Kidney capillary endothelial cell (primary cell): Measurements from ENCODE around the gene GALNT15.

Source experiments
- DNase-seq: peaks from one replicate; pipeline ENCODE4 v3.0.0-alpha.2; 2018; ENCODE audit warnings: low spot score

The GALNT15 gene, protein sequence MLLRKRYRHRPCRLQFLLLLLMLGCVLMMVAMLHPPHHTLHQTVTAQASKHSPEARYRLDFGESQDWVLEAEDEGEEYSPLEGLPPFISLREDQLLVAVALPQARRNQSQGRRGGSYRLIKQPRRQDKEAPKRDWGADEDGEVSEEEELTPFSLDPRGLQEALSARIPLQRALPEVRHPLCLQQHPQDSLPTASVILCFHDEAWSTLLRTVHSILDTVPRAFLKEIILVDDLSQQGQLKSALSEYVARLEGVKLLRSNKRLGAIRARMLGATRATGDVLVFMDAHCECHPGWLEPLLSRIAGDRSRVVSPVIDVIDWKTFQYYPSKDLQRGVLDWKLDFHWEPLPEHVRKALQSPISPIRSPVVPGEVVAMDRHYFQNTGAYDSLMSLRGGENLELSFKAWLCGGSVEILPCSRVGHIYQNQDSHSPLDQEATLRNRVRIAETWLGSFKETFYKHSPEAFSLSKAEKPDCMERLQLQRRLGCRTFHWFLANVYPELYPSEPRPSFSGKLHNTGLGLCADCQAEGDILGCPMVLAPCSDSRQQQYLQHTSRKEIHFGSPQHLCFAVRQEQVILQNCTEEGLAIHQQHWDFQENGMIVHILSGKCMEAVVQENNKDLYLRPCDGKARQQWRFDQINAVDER

DNA sequence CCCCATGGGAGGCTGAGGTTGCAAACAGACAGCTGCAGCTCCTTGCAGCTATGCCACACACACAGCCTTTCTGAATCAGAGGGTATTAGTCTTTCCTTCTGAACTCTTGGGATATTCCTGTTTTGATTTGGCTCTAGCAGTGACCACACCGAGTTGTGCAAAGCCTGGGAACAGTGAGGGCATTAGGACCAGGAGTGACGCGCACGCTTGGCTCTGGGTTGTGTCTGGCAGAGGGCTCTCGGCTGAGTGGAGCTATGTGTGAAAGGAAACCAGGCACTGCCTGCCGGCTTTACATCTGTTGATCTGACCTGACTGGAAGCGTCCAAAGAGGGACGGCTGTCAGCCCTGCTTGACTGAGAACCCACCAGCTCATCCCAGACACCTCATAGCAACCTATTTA is at the start of gene GALNT15:
Gene GALNT15 (plus strand): TSS at position 292 of the 400 bp plus-strand sequence. CDS start 472 bp downstream, outside the sequence.
- peak; percentile 54 for DNase-seq

DNA sequence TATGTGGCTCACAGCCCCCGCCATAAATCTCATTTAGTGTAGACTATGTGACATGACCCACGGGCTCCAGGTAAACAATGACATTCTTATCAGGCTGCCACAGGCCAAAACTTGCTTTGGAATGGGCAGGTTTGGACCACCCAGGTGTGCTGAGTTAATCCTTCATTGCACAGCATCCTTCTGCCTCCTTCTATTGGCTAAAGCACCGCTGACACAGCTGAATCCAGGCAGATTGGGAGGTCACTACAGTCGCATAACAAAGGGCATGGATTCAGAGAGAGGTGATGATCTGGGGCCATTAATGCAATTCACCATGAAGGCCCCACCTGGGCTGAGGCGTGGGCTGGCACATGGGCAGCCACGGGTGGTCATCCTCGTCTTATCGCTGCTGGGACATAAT is 47.8 kb upstream of the GALNT15 start:
- no peak for DNase-seq

DNA sequence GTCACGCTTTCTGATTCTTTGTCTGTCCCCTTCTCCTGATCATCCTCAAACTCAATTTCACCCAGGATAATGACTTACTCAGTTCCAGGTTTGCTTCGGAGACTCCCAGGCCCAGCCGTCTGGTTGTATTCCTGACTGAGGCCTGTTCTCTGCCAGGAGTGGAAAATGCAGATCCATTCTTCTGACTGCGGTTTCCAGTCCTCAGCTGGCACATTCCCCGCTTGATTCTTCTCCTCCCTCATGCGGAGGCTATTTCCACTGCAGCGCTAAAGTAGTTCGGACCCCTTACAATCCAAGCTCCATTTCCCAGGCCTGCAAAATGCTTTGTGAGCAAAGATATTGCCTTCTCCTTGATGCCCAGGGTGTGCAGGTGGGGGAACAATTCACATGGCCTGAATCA is 47.2 kb upstream of the GALNT15 start:
- DNase-seq = no peak

DNA sequence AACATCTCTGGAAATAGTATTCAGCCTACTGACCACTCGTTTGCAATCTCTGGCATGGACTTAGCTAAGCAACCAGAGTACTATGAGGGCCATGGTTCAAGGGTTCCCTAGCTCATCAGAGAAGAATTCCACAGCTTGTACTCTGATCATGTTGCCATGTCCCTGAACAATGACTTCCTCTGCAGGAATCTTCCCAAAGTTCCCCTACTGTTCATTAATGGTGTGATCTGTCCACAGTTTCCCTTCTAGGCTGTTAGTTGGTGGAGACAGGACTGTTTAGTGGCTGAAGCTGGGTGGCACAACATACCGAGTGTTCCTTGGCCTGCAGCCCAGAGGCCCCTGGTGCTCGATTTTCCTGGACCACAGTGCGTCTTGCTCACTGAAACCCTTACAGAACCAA is 44.4 kb upstream of the GALNT15 start:
- DNase-seq = no peak

DNA sequence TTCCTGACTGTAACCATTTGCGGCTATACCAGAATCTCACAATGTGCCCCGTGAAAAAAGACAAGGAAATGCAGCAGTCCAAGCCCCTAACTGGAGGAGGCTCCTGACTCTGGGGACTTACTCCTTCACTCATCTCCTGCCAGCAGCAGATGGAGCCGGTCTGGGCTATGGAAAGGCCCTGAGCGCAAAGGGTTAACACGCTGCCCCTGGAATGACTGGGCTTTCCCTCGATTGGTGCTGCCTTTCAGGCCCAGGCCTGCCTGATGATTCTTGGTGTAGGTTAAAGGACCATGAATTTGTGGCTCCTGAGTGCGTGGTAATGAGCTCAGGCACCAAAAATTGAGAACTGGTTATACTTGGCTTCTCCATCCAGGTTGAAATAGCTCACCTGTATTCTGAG is 42.3 kb upstream of the GALNT15 start:
- DNase-seq = no peak

DNA sequence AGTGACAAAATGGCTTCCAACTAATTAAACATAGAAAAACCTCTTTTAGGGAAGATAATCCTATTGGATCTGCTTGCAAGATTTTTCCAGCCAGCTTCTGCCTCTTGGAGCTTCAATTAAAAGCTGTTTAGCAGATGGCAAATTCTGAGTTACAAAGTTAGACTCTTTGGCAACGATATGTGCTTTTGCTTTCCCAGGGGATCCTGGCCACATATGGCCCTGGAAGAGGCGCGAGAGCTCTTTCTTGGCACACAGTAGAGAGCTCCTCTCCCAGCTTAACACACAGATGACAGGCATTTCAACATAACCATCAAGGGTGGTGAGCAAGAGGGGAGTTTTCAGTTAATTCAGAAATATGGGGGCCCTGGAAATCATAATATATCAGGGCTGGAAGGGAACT is 41.6 kb upstream of the GALNT15 start:
- DNase-seq = no peak

DNA sequence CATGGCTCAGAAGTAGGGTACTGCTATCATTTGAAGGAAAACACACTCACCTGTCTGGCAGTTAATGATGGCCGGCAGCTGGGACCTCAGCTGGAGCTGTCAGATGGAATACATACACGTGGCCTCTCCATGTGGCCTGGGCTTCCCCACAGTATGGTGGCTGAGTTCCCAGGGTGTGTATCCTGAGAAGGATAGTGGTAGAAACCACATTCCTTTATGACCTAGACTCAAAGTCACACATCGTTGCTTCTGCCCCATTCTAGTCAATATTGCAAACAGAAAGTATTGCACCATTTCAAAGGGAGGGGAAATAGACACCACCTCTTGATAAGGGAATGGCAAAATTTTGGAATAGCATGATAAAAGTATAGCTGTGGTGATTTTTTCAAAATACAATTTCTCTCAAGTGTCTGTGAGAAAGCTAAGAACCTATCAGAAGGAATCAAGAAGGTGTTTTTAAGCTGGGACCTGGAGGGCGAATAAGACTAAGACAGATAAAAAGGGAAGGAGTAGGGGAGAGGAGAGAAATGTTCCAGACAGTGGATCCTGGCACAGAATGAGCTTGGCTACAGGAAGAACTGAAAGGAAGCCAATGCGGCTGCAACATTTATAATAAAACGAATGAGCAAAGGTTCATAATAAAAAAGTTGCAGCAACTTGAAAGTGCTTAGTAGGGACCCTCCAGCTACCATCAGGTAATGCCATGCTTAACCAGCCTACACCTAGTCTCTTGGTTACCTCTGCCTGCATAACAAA is 40.1 kb upstream of the GALNT15 start:
- no peak for DNase-seq

DNA sequence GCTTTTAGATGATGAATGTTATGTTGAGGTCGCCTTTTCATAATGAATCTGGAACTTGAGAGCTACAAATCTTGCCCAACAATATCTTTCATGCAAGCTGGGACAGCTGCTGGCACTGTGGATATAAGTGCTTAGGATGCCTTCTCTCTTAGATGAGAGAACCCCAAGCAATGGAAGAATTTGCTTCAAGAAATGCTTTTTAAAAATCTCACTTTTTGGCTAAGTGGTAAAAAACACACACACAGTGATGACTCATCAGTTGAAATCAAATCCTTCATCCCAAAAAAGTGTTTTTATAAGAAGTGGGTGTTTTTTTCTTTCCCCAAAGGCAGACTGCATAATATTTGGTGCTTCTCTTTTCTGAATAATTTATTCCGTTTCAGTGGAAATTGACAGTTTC is 38.4 kb upstream of the GALNT15 start:
- no peak for DNase-seq

DNA sequence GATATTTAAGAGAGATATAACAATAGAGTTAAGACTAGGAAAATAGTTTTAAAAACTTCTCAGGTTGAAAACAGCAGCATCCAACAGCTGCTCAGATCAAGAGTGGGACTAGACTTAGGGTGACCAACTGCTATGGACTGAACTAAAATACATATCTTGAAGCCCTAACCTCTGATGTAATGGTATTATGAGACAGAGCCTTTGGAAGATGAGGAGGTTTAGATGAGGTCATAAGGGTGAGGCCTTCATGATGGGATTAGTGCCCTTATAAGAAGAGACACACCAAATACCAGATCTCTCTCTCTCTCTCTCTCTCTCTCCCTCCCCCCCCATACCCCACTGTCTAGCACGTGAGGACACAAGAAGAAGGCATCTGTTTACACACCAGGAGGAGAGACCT is 37.4 kb upstream of the GALNT15 start:
- no peak for DNase-seq

DNA sequence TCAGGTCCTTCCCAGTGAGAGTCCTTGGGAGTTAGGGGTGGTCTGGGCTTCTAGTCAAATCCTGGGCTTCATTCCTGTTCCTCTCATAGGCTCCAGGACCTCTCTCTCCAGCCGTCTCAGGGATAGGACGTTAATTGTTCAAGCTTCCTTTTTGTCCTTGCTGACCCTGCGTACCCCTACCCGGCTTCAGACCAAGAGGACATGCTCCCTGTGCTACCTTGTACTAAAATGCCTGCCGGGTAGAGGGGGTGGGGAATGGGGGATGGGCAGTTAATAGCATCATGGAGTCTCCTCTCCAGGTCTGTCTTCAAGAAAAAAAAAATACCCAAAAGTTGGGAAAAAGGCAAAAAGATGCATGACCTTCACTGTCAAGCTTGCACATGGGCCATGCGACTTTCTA is 36.5 kb upstream of the GALNT15 start:
- no peak for DNase-seq

DNA sequence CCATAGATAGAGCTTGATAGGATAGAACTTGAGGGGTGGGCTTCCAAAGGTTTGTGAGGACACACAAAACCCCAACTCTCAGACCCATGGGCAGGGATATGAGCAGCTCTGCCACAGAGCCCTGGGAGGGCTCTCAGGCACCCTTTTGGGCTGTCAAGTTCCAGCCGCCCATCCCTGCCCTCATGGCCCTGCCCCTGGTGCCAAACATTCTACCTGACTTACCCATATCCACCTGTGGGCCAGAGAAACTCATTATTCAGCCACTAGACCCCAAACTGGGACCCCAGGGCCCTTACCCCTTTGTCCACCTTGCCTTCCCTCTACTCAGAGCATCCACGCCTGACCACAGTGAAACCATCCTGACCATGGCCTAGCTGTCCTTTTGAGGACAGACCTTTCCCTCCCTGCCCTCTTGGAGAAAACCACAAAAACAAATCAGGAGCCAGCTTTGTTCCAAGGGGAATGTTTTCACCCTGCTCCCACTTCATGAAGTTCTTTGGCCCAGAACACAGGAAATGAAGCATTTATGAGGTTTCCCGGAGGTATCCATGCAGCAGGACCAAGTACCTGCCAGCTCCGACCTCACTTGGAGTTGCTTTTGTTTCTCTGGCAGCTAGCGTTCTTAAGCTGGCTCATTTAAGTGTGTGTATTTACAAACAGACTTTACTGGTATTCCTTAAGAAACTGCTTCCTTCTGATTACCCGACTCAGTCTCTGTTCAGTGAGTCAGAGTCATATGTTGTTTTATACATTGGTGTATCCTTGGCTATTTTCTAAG is 34.2 kb upstream of the GALNT15 start:
- peak; percentile 23 for DNase-seq

DNA sequence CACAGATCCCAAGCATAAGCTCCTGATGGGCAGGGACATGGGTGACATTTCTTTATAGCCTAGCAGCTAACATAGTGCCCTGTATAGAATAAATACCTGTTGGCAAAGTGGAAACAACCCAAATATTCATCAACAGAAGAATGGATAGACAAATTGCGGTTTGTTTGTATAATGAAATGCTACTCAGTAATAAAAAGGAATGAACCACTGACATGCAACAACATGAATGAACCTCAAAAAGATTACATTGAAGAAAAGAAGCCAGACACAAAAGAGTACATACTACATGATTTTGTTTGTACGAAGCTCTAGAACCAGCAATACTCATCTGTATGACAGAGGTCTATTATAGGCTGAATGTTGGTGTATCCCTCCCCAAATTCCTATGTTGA is 33.6 kb upstream of the GALNT15 start:
- no peak for DNase-seq

DNA sequence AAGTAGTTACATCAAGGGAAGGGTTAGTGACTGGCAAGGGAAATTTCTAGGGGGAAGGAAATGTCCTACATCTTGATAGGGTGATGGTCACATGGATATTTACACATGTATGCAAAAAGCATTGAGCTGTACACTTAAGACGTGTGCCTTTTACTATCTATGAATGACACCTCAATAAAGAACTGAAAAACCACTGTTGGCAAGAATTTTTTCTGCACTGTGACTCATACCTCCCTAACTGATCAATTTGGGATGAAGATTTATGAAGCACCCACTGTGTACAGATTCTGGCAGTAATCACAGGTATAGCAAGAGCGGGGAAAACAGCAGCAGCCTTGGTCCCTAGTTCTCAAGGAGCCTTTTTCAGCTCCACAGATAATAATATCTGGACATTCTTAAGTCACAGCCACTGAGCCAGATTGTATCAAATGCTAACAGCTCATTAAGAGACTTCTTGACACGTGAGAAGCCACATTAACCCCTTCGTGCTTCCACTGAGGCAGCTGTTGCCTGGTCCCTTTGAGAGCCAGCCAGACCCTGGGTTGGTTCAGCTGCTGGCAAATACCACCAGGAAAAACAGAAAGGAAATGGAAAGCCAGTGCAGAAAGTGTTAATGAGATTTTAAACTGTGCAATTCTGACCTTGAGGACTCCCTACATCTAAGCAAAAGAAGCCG is 32.0 kb upstream of the GALNT15 start:
- DNase-seq = no peak

DNA sequence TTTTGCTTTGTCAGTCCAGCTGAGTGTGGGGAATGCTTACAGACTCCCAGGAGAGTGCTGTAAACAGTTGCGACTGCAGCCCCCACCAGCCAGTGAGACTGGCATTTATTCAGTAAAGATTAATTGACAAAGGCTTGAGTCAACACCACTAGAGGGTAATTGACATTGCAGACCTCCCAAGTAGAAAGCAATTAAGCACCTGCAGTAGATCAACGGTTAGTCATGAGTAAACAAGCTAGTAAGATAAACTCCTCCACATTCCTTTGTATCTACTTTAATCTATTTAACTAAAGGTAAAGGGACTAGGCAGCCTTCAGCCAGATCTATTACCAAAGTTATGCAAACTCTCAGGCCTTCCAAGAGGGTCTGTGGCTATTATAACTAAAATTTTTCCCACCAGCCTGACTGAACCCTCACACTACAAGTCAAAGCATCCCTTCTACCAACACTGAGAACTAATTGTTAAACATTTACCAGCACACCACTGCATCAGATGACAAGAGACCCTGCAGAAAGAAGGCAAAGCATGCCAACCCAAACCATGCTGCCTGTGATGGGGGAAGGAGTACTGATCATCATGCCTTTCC is 30.5 kb upstream of the GALNT15 start:
- no peak for DNase-seq

DNA sequence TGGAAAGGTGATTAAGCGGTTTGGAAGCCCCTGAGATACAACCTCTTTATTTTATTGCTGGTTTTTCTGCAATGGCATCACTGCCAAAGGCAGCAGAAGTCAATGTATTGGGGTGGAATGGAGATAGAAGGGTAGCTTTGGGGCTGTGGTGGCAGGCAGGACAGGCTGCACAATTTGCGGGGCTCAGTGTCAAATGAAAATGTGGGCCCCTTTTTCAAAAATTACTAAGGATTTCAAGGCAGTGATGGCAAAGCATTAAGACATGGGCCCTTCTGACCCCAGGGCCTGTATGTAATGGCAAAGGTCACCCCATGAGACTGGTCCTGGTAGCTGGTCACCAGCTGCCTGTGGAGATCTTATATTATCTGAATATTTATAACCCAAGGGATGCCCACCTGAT is 29.3 kb upstream of the GALNT15 start:
- DNase-seq = no peak

DNA sequence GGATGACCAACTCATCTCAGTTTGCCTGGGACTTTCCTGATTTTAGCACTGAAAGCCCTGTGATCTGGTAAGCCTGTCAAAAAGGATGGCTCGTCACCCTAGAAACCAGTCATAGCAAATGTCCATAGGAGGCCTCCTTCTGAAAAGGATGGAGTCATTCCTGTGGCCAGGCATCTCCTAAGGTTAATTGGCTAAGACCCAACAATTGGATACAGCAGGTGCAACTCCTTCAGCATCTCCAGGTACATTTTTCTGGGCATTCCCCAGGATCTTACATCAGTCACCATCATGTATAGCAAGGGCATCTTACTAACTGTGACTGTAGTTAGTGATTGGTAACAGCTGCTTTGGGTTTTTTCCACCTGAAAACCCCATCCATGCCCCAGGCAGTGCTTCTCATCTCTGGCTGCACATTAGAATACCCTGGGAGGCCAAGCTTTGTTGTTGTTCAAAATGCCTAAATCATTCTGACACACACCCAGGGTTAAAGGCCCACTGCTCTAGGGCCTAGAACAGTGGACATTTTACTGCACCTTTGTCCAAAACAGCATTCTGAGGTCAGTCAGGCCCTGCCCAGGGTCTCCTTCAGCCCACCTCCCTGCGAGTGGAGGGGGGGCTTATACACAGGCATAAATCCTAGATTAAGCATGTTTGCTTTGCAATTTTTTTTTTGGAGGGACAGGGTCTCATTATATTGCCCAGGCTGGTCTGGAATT is 28.3 kb upstream of the GALNT15 start:
- no peak for DNase-seq

DNA sequence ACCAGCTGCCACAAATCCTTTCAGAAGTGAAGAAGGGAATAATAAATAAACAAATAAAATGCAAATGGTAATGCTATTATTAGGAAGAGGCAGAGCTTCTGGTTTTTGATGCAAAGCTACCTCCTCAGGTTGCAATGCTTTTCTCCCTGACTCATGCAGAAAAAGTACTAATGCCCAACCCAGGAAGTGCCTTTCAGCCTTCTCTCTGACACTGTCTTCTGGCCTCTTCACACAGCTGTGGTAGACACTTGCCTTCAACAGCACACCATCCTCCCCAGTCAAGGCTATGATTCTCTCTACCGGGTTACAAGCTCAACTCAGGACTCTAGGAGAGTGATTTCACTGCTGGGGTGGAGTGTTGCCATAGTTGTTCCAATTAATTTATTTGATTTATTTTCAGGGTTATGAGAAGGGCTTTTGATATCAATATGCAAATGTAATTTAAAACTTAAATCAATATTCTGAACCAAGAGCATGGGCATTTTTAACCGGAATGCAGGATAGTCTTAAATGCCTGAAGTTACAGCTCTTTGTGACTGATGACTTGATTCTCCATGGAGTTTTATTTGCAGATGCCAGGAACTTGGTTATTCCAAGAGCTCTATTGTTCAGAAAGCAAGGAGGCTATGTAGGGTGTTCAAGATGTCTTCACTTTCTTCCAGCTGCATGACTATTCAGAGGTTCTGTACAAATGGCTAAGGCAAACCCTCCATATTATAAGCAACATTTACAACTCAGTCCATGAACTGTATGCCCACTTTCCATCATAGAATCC is 27.1 kb upstream of the GALNT15 start:
- DNase-seq = no peak

DNA sequence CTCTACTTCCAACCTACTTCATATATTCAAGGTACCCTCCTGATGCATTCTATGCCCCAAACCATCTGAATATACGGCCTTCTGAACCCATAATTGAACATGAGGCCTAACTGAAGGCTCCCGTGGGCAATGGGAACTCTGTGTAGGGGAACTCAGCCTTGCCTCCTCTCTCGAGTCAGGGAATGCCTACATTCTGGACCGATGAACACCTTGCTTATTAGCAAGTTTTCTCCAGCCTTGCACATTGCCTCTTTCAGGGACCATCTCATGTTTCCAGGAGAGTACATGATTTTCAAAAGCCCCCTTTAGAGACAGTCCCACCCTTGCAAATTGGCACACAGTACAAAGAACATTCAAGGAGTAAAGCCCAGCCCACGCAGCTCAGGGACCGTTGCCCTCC is 26.3 kb upstream of the GALNT15 start:
- DNase-seq = no peak

DNA sequence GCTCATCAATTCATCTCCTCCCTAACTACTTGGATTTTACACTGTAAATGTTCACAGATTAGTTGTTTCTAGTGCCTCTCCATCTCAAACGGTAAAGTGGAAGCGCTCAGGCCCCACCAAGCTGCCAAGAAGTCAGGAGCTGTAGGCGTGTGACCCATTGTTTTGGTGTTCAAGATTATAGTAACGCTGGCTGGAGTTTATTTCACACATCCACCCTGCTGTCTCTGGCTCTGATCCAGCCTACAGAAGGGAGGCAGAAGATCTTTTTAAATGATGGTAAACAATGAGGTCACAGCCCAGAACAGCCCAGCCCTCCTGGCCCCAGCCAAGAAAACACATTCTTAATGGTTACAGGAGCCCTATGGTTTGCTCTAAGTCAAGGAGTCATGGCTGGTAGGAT is 25.7 kb upstream of the GALNT15 start:
- DNase-seq = no peak

DNA sequence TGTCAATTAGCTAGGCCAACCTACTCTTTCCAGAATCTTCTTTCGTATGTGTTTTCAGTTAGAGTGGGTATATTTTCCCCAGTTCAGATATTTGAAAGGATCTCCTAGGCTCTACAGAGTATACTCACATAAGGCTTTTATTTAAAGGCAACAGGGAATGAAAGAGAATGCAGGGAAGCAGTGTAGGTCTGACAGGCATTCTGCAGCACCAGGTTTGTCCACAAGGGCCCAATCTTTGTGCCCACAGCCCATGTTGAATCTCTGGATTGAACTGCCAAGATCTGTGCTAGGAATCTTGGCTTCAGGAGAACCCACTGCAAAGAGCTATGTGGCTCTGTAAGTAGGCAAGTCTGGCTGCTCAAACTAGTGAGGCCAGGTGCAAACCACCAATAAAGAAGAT is 24.2 kb upstream of the GALNT15 start:
- no peak for DNase-seq
